Measurements from ENCODE around the gene NDUFS2.

Gene NDUFS2

GRCh38 chr1:161225534-161226319 is 23.6 kb downstream of the NDUFS2 start, which contains the start of gene TOMM40L:
Gene TOMM40L, plus strand, starts transcription at chr1:161226060. Its CDS starts 430 bp downstream, at chr1:161226490.
- no peaks in the 10 kb centered on the region for H3K27me3 ChIP-seq (ENCODE audit: control insufficient read depth, insufficient read depth, low read length)
- H3K4me1 ChIP-seq (ENCODE audit: control insufficient read depth, insufficient read depth, low read length) = peaks cover 20% of the 10 kb centered on the region
- H3K9ac ChIP-seq (ENCODE audit: low read depth, low read length) = peak within 1 kb of the TSS; percentile 88

GRCh38 chr1:161226320-161226711 is 24.1 kb downstream of the NDUFS2 start:
- H3K9me3 ChIP-seq (replicated peaks; ENCODE audit: low read length) = no peaks in the 10 kb centered on the region
- H3K4me2 ChIP-seq (ENCODE audit: low read length) = peak overlapping the region; percentile 87
- H3K4me3 ChIP-seq (ENCODE audit: low read length) = peak overlapping the region; percentile 93
- H3K36me3 ChIP-seq (ENCODE audit: insufficient read depth, low read length) = peaks cover 19% of the 10 kb centered on the region
- H3K27me3 ChIP-seq (ENCODE audit: control insufficient read depth, insufficient read depth, low read length) = no peaks in the 10 kb centered on the region
- peak overlapping the region; percentile 88 for H3K9ac ChIP-seq (ENCODE audit: low read depth, low read length)
- peaks cover 20% of the 10 kb centered on the region for H3K4me1 ChIP-seq (ENCODE audit: control insufficient read depth, insufficient read depth, low read length)

More at GRCh38 chr1:161225534-161226319, 23.6 kb downstream of the NDUFS2 start, which contains the start of gene TOMM40L:
- peak within 1 kb of the TSS; percentile 93 for H3K4me3 ChIP-seq (ENCODE audit: low read length)
- H3K4me2 ChIP-seq (ENCODE audit: low read length) = peak within 1 kb of the TSS; percentile 87
- H3K36me3 ChIP-seq (ENCODE audit: insufficient read depth, low read length) = peaks cover 19% of the 10 kb centered on the region
- no peaks in the 10 kb centered on the region for H3K9me3 ChIP-seq (replicated peaks; ENCODE audit: low read length)

GRCh38 chr1:161226759-161227158 is 24.6 kb downstream of the NDUFS2 start:
- Histone ChIP-seq H3K9me3 (replicated peaks; ENCODE audit: low read length) (no peaks in the 10 kb centered on the region), H3K4me1 (ENCODE audit: control insufficient read depth, insufficient read depth, low read length) (peaks cover 20% of the 10 kb centered on the region), H3K36me3 (ENCODE audit: insufficient read depth, low read length) (peaks cover 19% of the 10 kb centered on the region), H3K4me2 (ENCODE audit: low read length) (peak overlapping the region; percentile 87), H3K9ac (ENCODE audit: low read depth, low read length) (peak overlapping the region; percentile 88), H3K4me3 (ENCODE audit: low read length) (peak overlapping the region; percentile 93), H3K27me3 (ENCODE audit: control insufficient read depth, insufficient read depth, low read length) (no peaks in the 10 kb centered on the region)

- Histone ChIP-seq H3K9me3 (replicated peaks; ENCODE audit: low read length) (no peaks in the 10 kb centered on the region), H3K27me3 (ENCODE audit: control insufficient read depth, insufficient read depth, low read length) (no peaks in the 10 kb centered on the region), H3K4me1 (ENCODE audit: control insufficient read depth, insufficient read depth, low read length) (peaks cover 20% of the 10 kb centered on the region), H3K4me3 (ENCODE audit: low read length) (peak overlapping the region; percentile 93), H3K4me2 (ENCODE audit: low read length) (peak overlapping the region; percentile 87), H3K36me3 (ENCODE audit: insufficient read depth, low read length) (peaks cover 19% of the 10 kb centered on the region), H3K9ac (ENCODE audit: low read depth, low read length) (peak overlapping the region; percentile 88)
Observed at GRCh38 chr1:161227196-161227871, 25.2 kb downstream of the NDUFS2 start.

GRCh38 chr1:161228032-161228431 is 25.9 kb downstream of the NDUFS2 start:
- Histone ChIP-seq H3K27me3 (ENCODE audit: control insufficient read depth, insufficient read depth, low read length) (no peaks in the 10 kb centered on the region), H3K4me2 (ENCODE audit: low read length) (no peak overlapping the region), H3K4me1 (ENCODE audit: control insufficient read depth, insufficient read depth, low read length) (peaks cover 20% of the 10 kb centered on the region), H3K9ac (ENCODE audit: low read depth, low read length) (no peak overlapping the region), H3K4me3 (ENCODE audit: low read length) (no peak overlapping the region), H3K9me3 (replicated peaks; ENCODE audit: low read length) (no peaks in the 10 kb centered on the region), H3K36me3 (ENCODE audit: insufficient read depth, low read length) (peaks cover 19% of the 10 kb centered on the region)

- Histone ChIP-seq H3K27me3 (ENCODE audit: control insufficient read depth, insufficient read depth, low read length) (no peaks in the 10 kb centered on the region), H3K4me1 (ENCODE audit: control insufficient read depth, insufficient read depth, low read length) (peaks cover 20% of the 10 kb centered on the region), H3K9me3 (replicated peaks; ENCODE audit: low read length) (no peaks in the 10 kb centered on the region), H3K4me3 (ENCODE audit: low read length) (no peak overlapping the region), H3K36me3 (ENCODE audit: insufficient read depth, low read length) (peaks cover 19% of the 10 kb centered on the region), H3K4me2 (ENCODE audit: low read length) (no peak overlapping the region), H3K9ac (ENCODE audit: low read depth, low read length) (no peak overlapping the region)
Observed at GRCh38 chr1:161229896-161230295, 27.7 kb downstream of the NDUFS2 start.

- Histone ChIP-seq H3K4me2 (ENCODE audit: low read length) (no peak overlapping the region), H3K9ac (ENCODE audit: low read depth, low read length) (no peak overlapping the region), H3K27me3 (ENCODE audit: control insufficient read depth, insufficient read depth, low read length) (peaks cover 4% of the 10 kb centered on the region), H3K9me3 (replicated peaks; ENCODE audit: low read length) (no peaks in the 10 kb centered on the region), H3K36me3 (ENCODE audit: insufficient read depth, low read length) (peaks cover 19% of the 10 kb centered on the region), H3K4me1 (ENCODE audit: control insufficient read depth, insufficient read depth, low read length) (peaks cover 15% of the 10 kb centered on the region), H3K4me3 (ENCODE audit: low read length) (no peak overlapping the region)
Observed at GRCh38 chr1:161230762-161231161, 28.6 kb downstream of the NDUFS2 start.

GRCh38 chr1:161233102-161233501 is 30.9 kb downstream of the NDUFS2 start:
- Histone ChIP-seq H3K36me3 (ENCODE audit: insufficient read depth, low read length) (peaks cover 19% of the 10 kb centered on the region), H3K4me1 (ENCODE audit: control insufficient read depth, insufficient read depth, low read length) (no peaks in the 10 kb centered on the region), H3K4me2 (ENCODE audit: low read length) (no peak overlapping the region), H3K4me3 (ENCODE audit: low read length) (no peak overlapping the region), H3K9ac (ENCODE audit: low read depth, low read length) (no peak overlapping the region), H3K27me3 (ENCODE audit: control insufficient read depth, insufficient read depth, low read length) (peaks cover 6% of the 10 kb centered on the region), H3K9me3 (replicated peaks; ENCODE audit: low read length) (no peaks in the 10 kb centered on the region)

- H3K9me3 ChIP-seq (replicated peaks; ENCODE audit: low read length) = no peaks in the 10 kb centered on the region
- no peak overlapping the region for H3K9ac ChIP-seq (ENCODE audit: low read depth, low read length)
- H3K4me2 ChIP-seq (ENCODE audit: low read length) = no peak overlapping the region
- no peaks in the 10 kb centered on the region for H3K4me1 ChIP-seq (ENCODE audit: control insufficient read depth, insufficient read depth, low read length)
- H3K4me3 ChIP-seq (ENCODE audit: low read length) = no peak overlapping the region
- peaks cover 18% of the 10 kb centered on the region for H3K27me3 ChIP-seq (ENCODE audit: control insufficient read depth, insufficient read depth, low read length)
- no peaks in the 10 kb centered on the region for H3K36me3 ChIP-seq (ENCODE audit: insufficient read depth, low read length)
Observed at GRCh38 chr1:161235957-161236775, 34.0 kb downstream of the NDUFS2 start.

- H3K4me3 ChIP-seq (ENCODE audit: low read length) = no peak within 1 kb of the TSS
- no peak within 1 kb of the TSS for H3K9ac ChIP-seq (ENCODE audit: low read depth, low read length)
- no peaks in the 10 kb centered on the region for H3K36me3 ChIP-seq (ENCODE audit: insufficient read depth, low read length)
- peaks cover 23% of the 10 kb centered on the region for H3K27me3 ChIP-seq (ENCODE audit: control insufficient read depth, insufficient read depth, low read length)
- no peaks in the 10 kb centered on the region for H3K4me1 ChIP-seq (ENCODE audit: control insufficient read depth, insufficient read depth, low read length)
- H3K4me2 ChIP-seq (ENCODE audit: low read length) = no peak within 1 kb of the TSS
- H3K9me3 ChIP-seq (replicated peaks; ENCODE audit: low read length) = no peaks in the 10 kb centered on the region
Observed at GRCh38 chr1:161238039-161238473, 35.9 kb downstream of the NDUFS2 start, which contains the start of gene NR1I3. Gene NR1I3, minus strand, starts transcription at chr1:161238203. Its CDS starts 1,638 bp downstream, at chr1:161236565.

- Histone ChIP-seq H3K9ac (ENCODE audit: low read depth, low read length) (no peak overlapping the region), H3K36me3 (ENCODE audit: insufficient read depth, low read length) (no peaks in the 10 kb centered on the region), H3K4me2 (ENCODE audit: low read length) (no peak overlapping the region), H3K4me1 (ENCODE audit: control insufficient read depth, insufficient read depth, low read length) (no peaks in the 10 kb centered on the region), H3K9me3 (replicated peaks; ENCODE audit: low read length) (no peaks in the 10 kb centered on the region), H3K27me3 (ENCODE audit: control insufficient read depth, insufficient read depth, low read length) (peaks cover 25% of the 10 kb centered on the region), H3K4me3 (ENCODE audit: low read length) (no peak overlapping the region)
Observed at GRCh38 chr1:161241682-161242081, 39.5 kb downstream of the NDUFS2 start.
